ENCODE measurements around the gene VEPH1. TPM values are rescaled to one million over a fixed set of nuclear protein-coding genes. Genes with fewer than 3 reads are reported as not detected.

The VEPH1 gene
- total RNA-seq, 1 donor from 2014 or later = 68.7 TPM

- no peak for DNase-seq (ENCODE audit: extremely low read depth, low read depth, low spot score)
Measured at GRCh38 chr3:157276801-157277200, 226.4 kb downstream of the VEPH1 start.

GRCh38 chr3:157275832-157276231, 227.4 kb downstream of the VEPH1 start:
- DNase-seq (ENCODE audit: extremely low read depth, low read depth, low spot score) = no peak

- no peak for DNase-seq (ENCODE audit: extremely low read depth, low read depth, low spot score)
Measured at GRCh38 chr3:157274644-157275137, 228.5 kb downstream of the VEPH1 start.

- no peak for DNase-seq (ENCODE audit: extremely low read depth, low read depth, low spot score)
Measured at GRCh38 chr3:157271283-157271882, 231.8 kb downstream of the VEPH1 start.

- DNase-seq (ENCODE audit: extremely low read depth, low read depth, low spot score) = no peak
Measured at GRCh38 chr3:157268026-157268425, 235.2 kb downstream of the VEPH1 start.

GRCh38 chr3:157265931-157266330, 237.3 kb downstream of the VEPH1 start:
- DNase-seq (ENCODE audit: extremely low read depth, low read depth, low spot score) = no peak

GRCh38 chr3:157263027-157263426, 240.2 kb downstream of the VEPH1 start:
- peak; percentile 57 for DNase-seq (ENCODE audit: extremely low read depth, low read depth, low spot score)

GRCh38 chr3:157261000-157261399, 242.2 kb downstream of the VEPH1 start:
- DNase-seq (ENCODE audit: extremely low read depth, low read depth, low spot score) = no peak

- DNase-seq (ENCODE audit: extremely low read depth, low read depth, low spot score) = no peak
Measured at GRCh38 chr3:157259825-157260224, 243.4 kb downstream of the VEPH1 start.

- DNase-seq (ENCODE audit: extremely low read depth, low read depth, low spot score) = no peak
Measured at GRCh38 chr3:157257101-157257500, 246.1 kb downstream of the VEPH1 start.

- no peak for DNase-seq (ENCODE audit: extremely low read depth, low read depth, low spot score)
Measured at GRCh38 chr3:157255797-157256196, 247.4 kb downstream of the VEPH1 start.

GRCh38 chr3:157251685-157252084, 251.5 kb downstream of the VEPH1 start:
- DNase-seq (ENCODE audit: extremely low read depth, low read depth, low spot score) = no peak

- DNase-seq (ENCODE audit: extremely low read depth, low read depth, low spot score) = no peak
Measured at GRCh38 chr3:157249606-157250005, 253.6 kb downstream of the VEPH1 start.

- peak; percentile 82 for DNase-seq (ENCODE audit: extremely low read depth, low read depth, low spot score)
Measured at GRCh38 chr3:157248590-157249422, 254.4 kb downstream of the VEPH1 start.

GRCh38 chr3:157247391-157247790, 255.8 kb downstream of the VEPH1 start:
- no peak for DNase-seq (ENCODE audit: extremely low read depth, low read depth, low spot score)

- DNase-seq (ENCODE audit: extremely low read depth, low read depth, low spot score) = no peak
Measured at GRCh38 chr3:157242836-157243235, 260.4 kb downstream of the VEPH1 start.

- no peak for DNase-seq (ENCODE audit: extremely low read depth, low read depth, low spot score)
Measured at GRCh38 chr3:157241599-157241998, 261.6 kb downstream of the VEPH1 start.

GRCh38 chr3:157240408-157240807, 262.8 kb downstream of the VEPH1 start:
- no peak for DNase-seq (ENCODE audit: extremely low read depth, low read depth, low spot score)

GRCh38 chr3:157239082-157239704, 264.0 kb downstream of the VEPH1 start:
- no peak for DNase-seq (ENCODE audit: extremely low read depth, low read depth, low spot score)

- DNase-seq (ENCODE audit: extremely low read depth, low read depth, low spot score) = no peak
Measured at GRCh38 chr3:157238457-157238856, 264.8 kb downstream of the VEPH1 start.

- no peak for DNase-seq (ENCODE audit: extremely low read depth, low read depth, low spot score)
Measured at GRCh38 chr3:157237886-157238285, 265.3 kb downstream of the VEPH1 start.

GRCh38 chr3:157235291-157235690, 267.9 kb downstream of the VEPH1 start:
- no peak for DNase-seq (ENCODE audit: extremely low read depth, low read depth, low spot score)

Data from glomerular endothelial cell (primary cell).